NCI-H2196 treated with DMSO at 0.1 percent for 48 hours (cell line): Measurements from ENCODE around the gene IL18RAP.

Experiments
- DNase-seq: peaks from one replicate; lab custom pipeline; 2025; ENCODE audit not compliant: unreplicated experiment; lab: John Stamatoyannopoulos, UW

Gene IL18RAP

GRCh38 chr2:102422910-102423309, at the start of gene IL18RAP:
TSS of gene IL18RAP (plus strand) at chr2:102423160. CDS start at chr2:102423278, 118 bp downstream.
- no peak for DNase-seq

- DNase-seq = no peak
Measured at GRCh38 chr2:102376052-102376591, 46.8 kb upstream of the IL18RAP start.

- no peak for DNase-seq
Measured at GRCh38 chr2:102383722-102384121, 39.2 kb upstream of the IL18RAP start.

GRCh38 chr2:102385522-102385921, 37.4 kb upstream of the IL18RAP start:
- DNase-seq = no peak

- DNase-seq = no peak
Measured at GRCh38 chr2:102386004-102386403, 37.0 kb upstream of the IL18RAP start.

GRCh38 chr2:102386867-102387541, 36.0 kb upstream of the IL18RAP start:
- no peak for DNase-seq

- no peak for DNase-seq
Measured at GRCh38 chr2:102387763-102388546, 35.0 kb upstream of the IL18RAP start.

GRCh38 chr2:102391565-102391964, 31.4 kb upstream of the IL18RAP start:
- DNase-seq = no peak

- DNase-seq = no peak
Measured at GRCh38 chr2:102392096-102392495, 30.9 kb upstream of the IL18RAP start.

- no peak for DNase-seq
Measured at GRCh38 chr2:102392942-102393341, 30.0 kb upstream of the IL18RAP start.

GRCh38 chr2:102396012-102396411, 26.9 kb upstream of the IL18RAP start:
- DNase-seq = no peak

- DNase-seq = no peak
Measured at GRCh38 chr2:102397209-102397608, 25.8 kb upstream of the IL18RAP start.

GRCh38 chr2:102399499-102400141, 23.3 kb upstream of the IL18RAP start:
- no peak for DNase-seq

- no peak for DNase-seq
Measured at GRCh38 chr2:102401456-102401855, 21.5 kb upstream of the IL18RAP start.

GRCh38 chr2:102401865-102402264, 21.1 kb upstream of the IL18RAP start:
- no peak for DNase-seq

GRCh38 chr2:102410952-102411351, 12.0 kb upstream of the IL18RAP start:
- DNase-seq = no peak

- no peak for DNase-seq
Measured at GRCh38 chr2:102412199-102412598, 10.8 kb upstream of the IL18RAP start.

- no peak for DNase-seq
Measured at GRCh38 chr2:102417946-102418345, 5.0 kb upstream of the IL18RAP start.

GRCh38 chr2:102418421-102418961, 4.5 kb upstream of the IL18RAP start:
- DNase-seq = no peak

- DNase-seq = no peak
Measured at GRCh38 chr2:102420290-102420689, 2.7 kb upstream of the IL18RAP start.
